ENCODE results near the gene DELE1.
A peak's percentile ranks its signal among the peaks of the same experiment; 100 is the strongest.

The DELE1 gene
- total RNA-seq: 64.2 to 65.7 reads per million in 2 donors

GRCh38 chr5:141923448-141924313, at the start of gene DELE1:
DELE1 (plus strand) TSS chr5:141923871; CDS start chr5:141923942, 71 bp downstream.
- peak; percentile 81 for DNase-seq

DNA sequence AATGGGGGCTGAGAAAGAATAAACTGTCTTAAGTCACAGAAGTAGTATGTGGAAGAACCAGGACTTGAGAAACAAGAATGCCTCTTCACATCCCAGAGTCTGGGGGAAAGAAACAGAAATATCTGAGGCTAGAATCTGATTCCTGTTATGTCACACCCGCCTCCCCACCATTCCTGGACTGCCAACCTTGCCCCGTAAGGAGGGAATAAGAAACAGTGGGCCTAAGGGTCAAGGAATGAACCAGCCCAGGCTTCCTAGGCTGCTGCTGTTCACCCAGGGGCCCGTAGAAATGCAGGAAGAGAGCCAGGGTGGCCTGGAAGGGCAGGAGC, 49.8 kb upstream of the DELE1 start:
- DNase-seq: no peak

DNA sequence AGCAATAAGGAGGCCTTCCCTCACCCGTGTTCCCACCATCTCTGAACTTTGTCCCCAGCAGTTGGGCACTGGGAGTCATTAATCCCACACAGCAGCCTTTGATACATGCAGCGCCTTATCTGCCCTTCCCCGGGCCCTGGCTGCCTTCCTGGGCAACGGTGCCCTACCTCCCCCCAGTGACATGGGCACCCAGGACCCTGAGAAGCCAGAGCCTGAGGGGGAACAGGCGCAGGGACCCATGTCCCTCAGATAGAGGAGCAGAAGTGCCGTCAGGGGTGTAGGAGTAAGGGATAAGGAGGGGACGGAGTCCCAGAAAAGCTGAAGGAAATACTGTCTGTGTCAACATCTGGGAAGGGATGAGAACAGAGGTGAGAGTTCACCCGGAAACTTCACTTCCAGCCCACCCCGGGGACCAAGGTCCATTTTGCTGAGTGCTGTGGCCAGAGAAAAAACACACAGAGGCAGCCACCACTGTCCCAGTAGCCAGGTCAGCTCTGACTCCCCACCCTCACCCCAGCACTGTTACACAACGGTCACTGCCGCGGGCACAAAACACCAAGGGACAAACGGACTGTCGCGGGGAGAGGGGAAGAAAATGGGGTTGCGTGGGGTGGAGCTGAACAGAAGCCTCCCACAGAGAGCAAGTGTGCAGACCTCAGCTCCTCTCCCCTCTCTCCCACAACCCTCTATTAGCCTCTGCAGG, 49.3 kb upstream of the DELE1 start:
- no peak for DNase-seq

GRCh38 chr5:141875022-141875740, 48.5 kb upstream of the DELE1 start:
- no peak for DNase-seq

DNA sequence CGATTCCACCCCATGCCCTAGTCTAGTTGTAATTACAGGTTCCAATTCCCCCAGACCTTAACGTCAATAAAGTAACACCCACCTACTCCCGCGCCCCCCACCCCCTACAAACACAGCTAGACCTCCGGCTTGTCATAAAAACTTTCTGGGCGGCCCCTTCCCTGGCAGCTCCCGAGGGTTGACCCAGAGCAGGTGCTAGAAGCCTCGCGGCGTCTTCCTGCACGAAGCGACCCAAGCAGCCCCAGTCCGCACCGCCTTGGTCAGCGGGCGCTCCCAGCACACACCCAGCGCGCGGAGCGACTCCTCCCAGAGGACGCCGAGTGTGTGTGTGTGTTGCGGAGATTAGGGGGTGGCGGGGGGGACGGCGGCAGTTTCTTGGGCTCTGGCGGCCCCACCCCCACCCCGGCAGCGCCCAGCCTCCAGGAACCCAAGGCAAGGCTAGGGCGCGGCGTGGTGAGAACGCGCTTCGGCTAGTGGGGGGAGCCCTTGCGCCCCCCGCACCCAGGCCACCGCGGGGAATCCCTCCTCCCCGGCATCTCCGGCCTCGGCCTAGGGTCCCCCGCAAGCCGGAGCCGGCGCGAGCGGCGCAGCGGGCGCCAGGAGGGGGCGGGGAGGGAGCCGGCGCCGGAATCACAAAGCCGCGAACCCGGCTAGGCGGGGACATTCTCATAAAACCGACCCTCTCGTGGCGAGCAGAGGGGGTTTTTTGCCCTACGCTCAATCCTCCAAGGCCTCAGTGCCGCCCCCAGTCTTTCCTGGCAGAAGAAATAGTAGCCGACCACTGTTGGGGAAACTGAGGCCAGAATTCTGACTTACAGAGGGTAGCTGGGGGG, 47.7 kb upstream of the DELE1 start:
- no peak for DNase-seq

- DNase-seq: no peak
Measured at GRCh38 chr5:141876628-141877355, 46.9 kb upstream of the DELE1 start.

DNA sequence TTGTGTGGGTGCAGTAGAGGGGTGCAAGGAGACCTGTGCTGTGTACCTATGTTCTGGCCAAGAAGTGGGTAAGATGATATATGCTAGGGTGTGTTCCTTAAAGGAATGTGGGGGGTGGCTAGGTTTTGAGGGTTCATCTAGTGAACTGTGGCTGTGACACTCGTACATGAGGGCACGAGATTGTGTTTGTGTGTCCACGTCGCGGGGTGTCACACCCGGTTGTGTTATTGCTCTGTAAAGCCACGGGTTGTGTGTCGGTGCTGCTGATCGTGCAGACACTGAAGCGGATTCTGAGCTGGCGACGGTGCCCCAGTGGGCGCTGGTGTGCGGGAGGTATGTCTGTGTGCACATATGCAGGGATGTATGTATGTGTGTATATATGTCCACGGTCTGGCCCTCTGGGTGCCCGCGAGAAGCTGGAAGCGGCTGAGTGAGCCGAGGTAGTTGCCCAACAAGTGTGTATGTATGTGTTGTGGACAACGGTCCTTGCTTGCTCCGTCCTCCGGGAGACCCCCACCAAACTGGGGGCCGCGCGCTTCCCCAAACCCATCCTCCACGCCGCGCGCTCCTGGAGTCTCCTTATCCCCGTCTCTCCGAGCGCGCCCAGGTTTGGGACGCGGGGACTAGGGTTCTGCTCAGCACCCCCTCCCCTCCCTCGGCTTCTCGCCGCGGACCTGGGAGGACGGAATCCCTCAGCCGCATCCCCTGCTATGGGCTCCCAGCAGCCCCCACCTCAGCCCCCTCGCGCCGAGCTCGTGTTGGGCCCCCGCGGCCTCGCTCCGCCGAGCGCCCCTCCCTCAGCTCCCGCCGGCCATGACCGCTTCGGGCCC, 46.1 kb upstream of the DELE1 start:
- DNase-seq: peak; percentile 16

- peak; percentile 23 for DNase-seq
Measured at GRCh38 chr5:141878186-141878710, 45.4 kb upstream of the DELE1 start, which contains the start of gene PCDH1. PCDH1 (minus strand) TSS chr5:141878410; CDS start chr5:141878262, 148 bp downstream.

GRCh38 chr5:141878711-141879425, 44.8 kb upstream of the DELE1 start:
- peak; percentile 88 for DNase-seq

GRCh38 chr5:141879426-141879759, 44.3 kb upstream of the DELE1 start:
- DNase-seq: no peak

DNA sequence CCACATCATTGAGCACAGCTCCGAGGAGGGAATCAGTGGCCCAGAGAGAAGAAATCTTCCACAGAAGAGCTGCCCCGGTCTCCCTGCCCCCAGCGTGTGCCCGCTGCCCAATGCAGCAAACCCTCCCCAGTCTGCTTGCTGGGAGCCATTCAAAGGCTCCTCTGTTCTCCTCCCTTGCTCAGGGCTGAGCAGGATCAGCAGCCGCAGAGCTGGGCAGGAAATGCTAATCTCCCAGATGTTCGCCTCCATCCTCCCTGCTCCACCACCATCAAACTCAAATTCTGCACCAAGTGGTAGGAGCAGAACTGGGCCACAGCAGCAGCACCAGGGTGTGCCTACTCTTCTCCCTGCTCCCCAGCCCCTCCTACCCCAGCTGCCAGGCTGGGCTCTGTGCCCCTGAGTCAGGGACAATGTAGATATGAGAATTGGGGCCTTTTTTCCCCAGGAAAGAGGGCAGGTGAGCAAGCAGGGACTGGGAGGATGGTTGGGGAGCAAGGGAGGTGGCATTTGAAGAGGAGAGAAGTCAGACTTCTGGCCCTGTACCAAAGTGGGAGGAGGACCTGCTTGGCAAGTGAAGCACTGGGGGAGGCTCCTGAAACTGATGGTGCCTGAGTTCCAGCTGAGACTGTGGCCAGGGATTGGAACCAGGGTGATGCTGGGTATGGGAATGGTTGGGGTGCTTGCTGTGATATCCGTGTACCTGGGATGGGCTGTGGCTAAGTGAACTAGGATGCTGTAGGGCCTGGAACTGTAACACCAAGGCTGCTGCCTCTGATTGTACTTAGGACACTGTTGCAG, 43.5 kb upstream of the DELE1 start:
- no peak for DNase-seq

GRCh38 chr5:141880961-141881801, 42.5 kb upstream of the DELE1 start:
- DNase-seq: no peak

GRCh38 chr5:141881886-141882285, 41.8 kb upstream of the DELE1 start:
- DNase-seq: no peak

- DNase-seq: no peak
Measured at GRCh38 chr5:141882594-141883183, 41.0 kb upstream of the DELE1 start.

GRCh38 chr5:141883184-141883891, 40.3 kb upstream of the DELE1 start:
- no peak for DNase-seq

- no peak for DNase-seq
Measured at GRCh38 chr5:141883892-141884318, 39.8 kb upstream of the DELE1 start.

GRCh38 chr5:141889282-141889871, 34.3 kb upstream of the DELE1 start:
- no peak for DNase-seq
